Activated CD4-positive, CD25-positive, alpha-beta regulatory T cell treated with anti-CD3 and anti-CD28 coated beads, Interleukin-2, amount 50 U/mL, for 72 hours (primary cell): ENCODE data around the gene FAF1.
"Not testable (repeated sequence)": the region's sequence is repeated elsewhere in the genome, so short reads cannot be mapped to it uniquely, and the experiment has no call there.

Experiments
- DNase-seq: peaks from one replicate; pipeline ENCODE4 v3.0.0; 2021

FAF1 gene

DNA sequence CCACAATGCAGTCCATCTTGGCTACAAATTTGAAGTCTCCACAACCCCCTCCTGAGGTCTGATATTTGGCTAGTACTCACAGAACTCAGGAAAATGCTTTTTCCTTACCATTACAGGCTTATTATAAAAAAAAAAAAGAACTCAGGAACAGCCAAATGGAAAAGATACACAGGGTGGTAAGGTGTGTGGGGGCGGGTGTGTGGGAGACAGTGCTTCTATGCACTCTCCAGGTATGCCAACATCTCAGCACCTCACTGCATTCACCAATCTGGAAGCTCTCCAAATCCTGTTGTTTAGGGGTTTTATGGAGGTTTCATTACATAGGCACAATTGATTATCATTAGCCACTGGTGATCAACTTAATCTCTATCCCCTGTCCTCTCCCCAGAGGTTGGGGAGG lies 126.9 kb downstream of the FAF1 start:
- no peak for DNase-seq

DNA sequence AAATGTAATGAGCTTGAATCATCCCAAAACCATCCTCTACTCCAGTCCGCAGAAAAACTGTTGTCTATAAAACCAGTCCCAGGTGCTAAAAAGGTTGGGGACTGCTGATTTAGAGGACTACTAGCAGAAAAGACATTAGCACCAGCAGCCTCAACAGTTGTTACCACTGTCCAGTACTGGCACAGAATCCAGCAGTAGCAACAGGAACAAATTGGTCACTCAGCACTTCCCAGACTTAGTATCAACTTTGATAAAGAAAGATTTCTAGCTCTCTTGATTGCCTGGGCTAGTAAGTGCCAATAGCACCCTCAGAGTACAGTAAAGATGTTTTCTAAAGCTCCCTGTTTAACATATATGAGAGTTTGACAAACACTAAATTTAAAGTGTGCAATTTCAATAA lies 127.9 kb downstream of the FAF1 start:
- DNase-seq, result no peak

DNA sequence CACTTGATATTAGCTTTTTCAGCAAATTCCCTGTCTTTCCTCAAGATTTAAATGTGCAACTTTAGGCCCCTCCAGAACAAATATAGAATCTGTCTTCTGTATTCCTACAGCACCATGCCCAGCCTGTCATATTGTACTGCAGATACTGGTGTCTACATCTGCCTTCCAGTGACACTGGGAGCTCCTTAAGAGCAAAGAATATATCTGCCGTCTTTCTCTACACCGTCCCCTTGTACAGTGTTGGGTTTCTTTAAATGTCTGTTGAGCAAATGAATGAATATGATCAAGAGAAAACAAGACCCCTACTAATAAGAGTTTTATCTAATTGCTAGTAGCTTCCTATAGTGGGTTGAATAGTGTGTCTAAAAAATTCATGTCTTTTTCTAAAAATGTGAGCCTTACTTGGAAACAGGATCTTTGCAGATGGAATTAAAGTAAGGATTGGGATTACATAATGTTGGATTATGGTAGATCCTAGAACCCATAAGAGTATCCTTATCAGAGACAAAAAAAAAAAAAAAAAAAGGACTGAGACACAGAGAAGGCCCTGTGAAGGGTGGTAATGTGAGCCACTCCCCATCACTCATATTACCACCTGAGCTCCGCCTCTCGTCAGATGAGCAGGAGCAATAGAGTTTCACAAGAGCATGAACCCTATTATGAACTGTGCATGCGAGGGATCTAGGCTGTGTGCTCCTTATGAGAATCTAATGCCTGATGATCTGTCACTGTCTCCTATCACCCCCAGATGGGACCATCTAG lies 128.6 kb downstream of the FAF1 start:
- DNase-seq, result no peak

DNA sequence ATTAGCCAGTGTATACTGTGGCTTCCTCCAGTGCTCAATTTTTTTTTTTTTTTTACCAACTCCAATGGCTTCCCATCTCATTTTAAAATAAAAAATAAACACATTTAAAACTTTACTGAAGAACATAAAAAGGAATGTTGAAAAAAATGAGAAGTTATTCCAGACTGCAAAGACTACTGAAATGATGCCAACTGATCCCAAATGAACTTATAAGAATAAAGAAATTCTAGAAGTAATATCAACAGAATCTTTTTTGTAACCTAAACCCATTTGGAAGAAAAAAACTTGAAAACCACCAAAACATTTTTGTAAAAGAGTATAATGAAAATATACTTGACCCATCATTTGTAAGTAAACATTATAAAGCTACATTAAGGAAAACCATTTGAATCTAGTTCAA lies 129.4 kb downstream of the FAF1 start:
- no peak for DNase-seq

DNA sequence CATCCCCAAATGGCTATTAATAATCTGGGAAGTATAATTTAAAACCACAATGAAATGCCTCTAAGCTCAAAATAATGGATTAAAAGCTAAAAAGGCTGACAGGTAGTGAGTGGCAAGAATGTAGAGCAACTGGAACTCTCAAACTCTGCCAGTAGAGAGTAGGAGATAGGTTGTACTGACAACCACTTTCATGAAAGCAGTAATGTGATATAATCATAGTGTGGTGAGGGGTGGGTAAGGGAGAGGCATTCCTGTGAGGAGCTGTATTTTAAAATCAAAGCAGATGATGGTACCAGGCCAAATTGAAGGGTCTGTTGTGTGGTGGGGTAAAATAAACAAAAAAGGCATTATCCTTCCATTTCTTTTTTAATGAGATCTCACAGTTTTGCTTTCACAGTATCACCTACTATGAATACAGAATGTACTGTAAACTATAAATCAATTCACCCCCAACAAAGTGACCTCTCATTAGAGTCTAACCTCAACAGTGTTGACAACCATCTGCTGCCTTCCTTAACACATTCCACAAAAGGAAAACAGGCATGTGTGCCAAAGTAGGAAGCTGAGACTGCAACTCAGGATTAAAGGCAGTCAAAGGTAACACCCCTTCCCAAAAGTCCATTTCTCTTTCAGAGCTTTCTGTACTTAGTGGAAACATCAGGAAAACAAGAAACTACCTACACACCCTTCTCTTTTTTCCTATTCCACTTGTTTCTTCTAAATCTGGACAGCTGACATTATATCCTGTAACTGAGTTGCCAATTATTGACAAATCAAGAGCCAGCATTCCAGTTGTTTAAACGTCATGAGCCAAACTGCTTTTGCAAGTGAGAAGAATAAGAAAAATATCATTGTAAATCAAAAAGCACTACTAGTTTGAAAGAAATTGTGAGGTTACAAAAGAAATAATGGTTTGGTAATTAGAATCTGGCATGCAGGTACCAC lies 130.8 kb downstream of the FAF1 start:
- no peak for DNase-seq

DNA sequence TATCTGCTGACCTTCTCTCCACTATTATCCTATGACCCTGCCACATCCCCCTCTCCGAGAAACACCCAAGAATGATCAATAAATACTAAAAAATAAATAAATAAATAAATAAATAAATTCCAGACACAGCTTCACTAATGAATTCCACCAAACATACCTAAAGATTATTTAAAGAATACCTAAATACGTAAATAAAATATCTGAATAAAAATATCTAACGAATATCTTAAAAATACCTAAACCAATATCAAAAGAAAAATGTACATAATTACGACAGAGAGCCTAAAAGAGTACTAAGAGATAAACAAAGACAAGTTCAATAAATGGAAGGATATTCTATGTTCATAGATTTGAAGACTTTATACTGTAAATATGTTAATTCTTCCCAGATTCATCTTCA lies 132.5 kb downstream of the FAF1 start:
- DNase-seq, result no peak

DNA sequence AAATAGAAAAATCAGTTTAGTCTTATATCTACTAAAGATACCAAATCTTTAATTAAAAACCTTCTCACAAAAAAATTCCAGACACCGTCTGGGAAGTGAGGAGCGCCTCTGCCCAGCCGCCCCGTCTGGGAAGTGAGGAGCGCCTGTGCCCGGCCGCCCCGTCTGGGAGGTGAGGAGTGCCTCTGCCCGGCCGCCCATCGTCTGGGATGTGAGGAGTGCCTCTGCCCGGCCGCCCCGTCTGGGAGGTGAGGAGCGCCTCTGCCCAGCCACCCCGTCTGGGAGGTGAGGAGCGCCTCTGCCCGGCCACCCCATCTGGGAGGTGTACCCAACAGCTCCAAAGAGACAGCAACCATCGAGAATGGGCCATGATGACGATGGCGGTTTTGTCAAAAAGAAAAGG lies 133.3 kb downstream of the FAF1 start:
- not testable (repeated sequence) for DNase-seq

DNA sequence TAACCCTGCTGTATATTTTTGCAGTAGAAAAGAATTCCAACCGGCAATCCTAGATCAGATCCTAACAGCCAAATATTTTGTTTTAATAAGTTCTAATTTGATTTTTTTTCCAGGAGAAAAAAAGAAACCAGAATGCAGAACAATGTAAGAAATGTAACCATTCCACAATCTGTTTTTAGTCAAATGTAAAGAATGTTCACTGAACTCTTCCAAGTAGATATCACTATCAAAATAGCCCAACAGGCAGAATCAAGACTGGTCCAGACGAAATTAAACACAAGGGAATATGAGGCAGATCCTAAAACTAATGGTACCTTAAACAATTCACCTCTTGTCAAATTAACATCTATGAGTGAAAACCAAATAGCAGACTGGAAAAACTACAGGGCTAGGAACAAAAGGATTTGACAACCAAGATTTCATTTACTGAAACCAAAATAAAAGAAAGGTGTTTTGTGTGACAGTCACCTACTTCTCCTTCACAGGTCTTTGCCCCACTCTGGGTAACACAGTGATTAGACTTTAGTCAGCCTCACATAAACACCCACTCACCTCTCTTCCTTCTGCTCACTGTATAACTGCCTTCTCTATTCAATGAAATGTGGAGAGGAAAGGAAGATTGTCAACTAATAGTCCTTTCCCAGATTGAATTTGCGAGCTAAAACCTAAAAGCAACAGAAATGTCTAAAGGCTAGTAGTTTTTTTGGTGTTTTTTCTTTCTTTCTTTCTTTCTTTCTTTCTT lies 137.9 kb downstream of the FAF1 start:
- no peak for DNase-seq

DNA sequence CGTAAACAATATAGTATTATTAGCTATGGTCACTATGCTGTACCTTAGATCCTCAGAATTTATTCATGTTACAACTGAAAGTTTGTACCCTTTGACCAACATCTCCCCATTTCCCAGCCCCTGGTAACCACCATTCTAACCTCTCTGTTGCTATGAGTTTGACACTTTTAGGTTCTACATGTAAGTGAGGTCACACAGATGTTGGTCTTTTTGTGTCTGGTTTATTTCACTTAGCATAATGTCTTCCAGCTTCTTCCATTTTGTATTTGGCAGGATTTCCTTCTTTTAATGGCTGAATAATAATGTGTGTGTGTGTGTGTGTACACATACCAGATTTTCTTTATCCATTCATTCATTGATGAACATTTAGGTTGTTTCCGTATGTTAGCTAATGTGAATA lies 139.5 kb downstream of the FAF1 start:
- DNase-seq, result no peak

DNA sequence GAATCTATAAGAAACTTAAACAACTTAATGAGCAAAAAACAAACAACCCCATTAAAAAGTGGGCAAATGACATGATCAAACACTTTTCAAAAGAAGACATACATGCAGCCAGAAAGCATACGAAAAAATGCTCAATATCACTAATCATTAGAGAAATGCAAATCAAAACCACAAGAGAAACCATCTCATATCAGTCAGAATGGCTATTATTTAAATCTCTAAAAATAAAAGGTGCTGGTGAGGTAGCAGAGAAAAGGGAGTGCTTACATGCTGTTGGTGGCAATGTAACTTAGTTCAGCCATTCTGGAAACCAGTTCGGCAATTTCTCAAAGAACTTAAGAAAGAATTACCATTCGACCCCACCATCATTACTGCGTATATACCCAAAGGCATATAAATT lies 147.7 kb downstream of the FAF1 start:
- no peak for DNase-seq

DNA sequence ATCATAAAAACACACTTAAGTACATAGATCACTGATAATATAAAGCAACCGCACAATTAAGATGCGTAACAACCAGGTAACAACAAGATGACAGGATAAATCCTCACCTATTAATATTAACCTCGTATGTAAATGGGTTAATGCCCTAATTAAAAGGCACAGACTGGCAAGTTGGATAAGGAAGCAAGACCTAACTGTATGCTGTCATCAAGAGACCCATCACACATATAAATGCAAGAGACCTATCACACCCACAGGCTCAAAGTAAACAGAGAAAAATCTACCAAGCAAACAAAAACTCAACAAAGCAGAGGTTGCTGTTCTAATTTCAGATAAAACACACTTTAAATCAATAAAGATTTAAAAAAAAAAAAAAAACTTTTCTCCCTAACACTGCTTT lies 151.8 kb downstream of the FAF1 start:
- no peak for DNase-seq

DNA sequence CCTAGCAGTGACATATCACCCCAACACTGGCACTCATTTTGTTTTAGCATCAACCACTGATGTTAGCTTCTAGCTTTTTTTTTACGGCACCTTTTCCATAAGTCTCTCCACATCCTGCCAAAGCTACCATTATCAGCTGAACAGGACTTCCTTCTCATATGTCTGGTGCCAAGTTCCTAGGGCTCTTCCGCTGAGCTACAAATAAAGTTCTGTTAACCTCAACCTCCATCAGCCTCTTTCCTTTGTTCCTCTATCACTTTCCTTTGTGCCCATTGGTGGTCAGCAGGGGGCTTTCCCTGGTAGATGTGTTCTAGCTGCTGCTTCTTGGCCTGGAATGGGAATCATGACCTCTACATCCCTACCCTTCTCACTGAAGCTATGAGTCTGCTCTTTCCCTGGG lies 163.8 kb downstream of the FAF1 start:
- no peak for DNase-seq

DNA sequence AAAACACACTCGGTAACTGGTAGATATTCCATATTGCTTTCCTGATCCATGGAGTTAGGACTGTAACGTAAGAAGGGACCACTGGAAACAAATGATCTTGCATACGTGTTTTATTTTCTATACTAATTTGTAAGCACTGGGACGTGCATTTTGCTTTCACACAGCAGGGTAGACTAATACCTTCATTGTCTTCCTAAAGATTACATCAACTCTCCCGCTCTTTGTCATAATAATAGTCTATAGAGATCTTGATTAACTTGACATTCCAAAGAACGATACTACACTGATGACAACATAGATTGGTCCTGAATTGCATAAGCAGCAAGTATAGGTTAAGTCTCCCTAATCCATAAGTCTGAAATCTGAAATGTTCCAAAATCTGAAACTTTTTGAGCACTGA lies 166.5 kb downstream of the FAF1 start:
- no peak for DNase-seq

DNA sequence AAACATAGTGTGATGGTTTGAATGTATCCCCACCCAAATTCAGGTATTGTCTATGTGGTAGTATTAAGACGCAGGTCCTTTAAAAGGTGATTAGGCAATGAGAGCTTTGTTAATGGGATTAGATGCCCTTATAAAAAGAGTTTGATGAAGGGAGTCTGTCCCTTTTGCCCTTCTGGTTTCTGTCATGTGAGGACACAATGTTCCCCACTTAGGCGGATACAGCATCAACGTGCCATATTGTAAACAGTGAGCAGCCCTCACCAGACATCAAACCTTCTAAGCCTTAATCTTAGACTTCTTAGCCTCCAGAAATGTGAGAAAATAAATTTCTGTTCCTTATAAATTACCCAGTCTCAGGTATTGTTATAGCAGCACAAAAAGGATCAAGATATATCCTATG lies 172.8 kb downstream of the FAF1 start:
- DNase-seq, result no peak

DNA sequence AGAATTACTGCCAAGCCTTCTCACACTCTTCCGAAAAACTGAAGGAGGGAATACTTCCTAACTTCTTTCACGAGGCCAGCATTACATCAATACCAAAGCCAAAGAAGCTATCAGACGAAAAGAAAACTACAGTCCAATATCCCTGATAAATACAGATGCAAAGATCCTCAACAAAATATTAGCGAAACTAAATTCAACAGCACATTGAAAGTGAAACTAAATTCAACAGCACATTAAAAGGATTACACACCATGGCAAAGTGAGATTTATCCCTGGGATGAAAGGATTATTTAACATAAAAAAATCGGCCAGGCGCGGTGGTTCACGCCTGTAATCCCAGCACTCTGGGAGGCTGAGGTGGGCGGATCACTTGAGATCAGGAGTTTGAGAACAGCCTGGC lies 176.8 kb downstream of the FAF1 start:
- no peak for DNase-seq

DNA sequence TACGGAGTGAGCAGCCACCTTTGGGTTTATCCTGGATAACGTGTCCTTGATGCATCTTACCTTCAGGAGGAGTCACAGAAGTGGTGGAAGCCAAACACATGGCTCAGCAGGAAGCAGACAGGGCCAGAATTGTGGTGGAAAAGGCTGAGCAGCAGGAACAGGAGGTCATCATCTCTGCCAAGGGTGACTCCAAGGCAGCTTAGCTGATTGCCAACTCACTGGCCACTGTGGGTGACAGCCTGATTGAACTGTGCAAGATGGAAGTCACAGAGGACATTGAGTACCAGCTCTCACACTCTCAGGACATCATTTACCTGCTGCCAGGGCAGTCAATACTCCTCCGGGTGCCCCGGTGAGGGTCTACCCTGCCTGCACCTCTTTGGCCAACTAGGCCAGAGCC lies 179.3 kb downstream of the FAF1 start:
- no peak for DNase-seq

DNA sequence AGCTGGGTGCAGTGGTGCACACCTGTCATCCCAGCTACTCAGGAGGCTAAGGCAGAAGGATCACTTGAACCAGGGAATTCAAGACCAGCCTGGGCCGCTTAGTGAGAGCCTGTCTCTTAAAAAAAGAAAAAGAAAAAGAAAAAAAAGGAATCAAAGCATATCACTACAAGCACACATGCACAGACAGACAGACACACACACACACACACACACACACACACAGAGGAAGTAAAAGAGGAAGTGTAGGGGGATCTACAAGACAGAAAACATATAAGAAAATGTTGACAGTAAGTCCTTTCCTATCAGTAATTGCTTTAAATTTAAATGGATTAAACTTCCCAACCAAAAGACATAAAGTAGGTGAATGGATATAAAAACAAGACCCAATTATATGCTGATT lies 180.3 kb downstream of the FAF1 start:
- no peak for DNase-seq

DNA sequence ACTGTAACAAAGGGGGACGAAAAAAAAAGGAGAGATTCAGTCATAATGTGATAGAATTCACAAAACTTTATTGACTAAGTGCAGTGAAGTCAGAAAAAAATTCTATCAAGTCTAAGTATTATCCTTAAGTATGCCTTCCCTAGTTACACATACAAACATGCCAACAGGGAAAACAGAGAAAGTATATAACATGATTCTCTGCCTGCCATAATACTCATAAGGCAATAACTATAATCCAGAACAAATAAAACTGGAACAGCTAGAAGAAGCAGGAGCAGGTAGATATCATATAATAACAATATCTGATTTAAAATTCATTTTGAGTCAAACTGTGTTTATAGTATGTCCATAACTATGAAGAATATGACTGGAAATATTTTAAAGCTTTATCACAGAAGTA lies 184.3 kb downstream of the FAF1 start:
- no peak for DNase-seq

DNA sequence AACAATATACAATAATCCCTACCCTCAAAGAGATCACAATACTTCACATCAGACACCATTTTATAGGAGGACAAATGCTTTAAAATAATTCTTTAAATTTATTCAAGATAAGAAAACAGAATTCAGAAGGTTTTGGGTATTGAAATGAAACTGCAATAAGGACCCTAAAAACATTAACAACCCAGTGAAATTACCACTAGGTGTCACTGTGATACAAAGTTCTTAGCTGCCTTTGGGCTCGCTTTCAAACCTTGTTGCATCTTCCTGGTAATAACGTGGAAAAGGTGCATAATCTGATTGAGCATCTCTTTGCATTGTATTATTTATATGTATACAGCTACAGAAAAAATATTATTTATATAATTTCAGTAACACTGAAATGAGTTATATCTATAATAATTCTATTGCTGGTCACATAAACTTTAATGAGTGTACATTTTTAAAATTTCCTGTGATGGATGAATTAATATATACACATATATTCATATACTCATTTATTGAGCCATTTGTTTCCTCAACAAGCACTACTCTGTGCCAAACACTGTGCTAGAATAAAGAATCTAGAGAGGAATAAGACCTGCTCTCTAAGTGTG lies 185.2 kb downstream of the FAF1 start:
- no peak for DNase-seq

DNA sequence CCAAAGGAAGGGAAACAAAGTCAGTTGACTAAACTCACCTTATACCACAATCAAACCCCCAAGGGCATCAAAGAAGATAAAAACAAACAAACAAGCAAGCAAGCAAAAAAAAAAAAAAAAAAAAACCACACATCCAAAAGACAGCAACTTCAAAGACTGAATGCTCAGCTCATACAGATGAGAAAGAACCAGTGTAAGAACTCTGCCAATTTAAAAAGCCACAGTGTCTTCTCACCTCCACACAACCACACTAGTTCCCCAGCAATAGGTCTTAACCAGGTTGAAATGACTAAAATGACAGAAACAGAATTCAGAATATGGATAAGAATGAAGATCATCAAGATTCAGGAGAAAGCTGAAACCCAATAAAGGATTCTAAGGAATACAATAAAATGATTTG lies 193.4 kb downstream of the FAF1 start:
- DNase-seq, result no peak

DNA sequence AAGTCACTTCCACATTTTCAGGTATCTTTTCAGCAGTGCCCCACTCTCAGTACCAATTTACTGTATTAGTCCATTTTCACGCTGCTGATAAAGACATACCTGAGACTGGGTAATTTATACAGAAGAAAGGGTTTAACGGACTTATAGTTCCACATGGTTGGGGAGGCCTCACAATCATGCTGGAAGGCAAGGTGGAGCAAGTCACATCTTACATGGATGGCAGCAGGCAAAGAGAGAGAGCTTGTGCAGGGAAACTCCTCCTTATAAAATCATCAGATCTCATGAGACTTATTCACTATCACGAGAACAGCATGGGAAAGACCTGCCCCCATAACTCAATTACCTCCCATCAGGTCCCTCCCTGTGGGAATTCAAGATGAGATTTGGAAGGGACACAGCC lies 203.5 kb downstream of the FAF1 start:
- not testable (repeated sequence) for DNase-seq

DNA sequence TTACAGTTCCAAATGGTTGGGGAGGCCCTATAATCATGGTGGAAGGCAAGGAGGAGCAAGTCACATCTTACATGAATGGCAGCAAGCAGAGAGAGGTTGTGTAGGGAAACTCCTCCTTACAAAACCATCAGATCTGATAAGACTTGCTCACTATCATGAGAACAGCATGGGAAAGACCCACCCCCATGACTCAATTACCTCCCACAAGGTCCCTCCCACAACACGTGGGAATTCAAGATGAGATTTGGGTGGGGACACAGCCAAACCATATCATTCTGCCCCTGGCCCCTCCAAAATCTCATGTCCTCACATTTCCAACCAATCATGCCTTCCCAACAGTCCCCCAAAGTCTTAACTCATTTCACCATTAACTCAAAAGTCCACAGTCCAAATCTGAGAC lies 205.3 kb downstream of the FAF1 start:
- DNase-seq, result not testable (repeated sequence)

DNA sequence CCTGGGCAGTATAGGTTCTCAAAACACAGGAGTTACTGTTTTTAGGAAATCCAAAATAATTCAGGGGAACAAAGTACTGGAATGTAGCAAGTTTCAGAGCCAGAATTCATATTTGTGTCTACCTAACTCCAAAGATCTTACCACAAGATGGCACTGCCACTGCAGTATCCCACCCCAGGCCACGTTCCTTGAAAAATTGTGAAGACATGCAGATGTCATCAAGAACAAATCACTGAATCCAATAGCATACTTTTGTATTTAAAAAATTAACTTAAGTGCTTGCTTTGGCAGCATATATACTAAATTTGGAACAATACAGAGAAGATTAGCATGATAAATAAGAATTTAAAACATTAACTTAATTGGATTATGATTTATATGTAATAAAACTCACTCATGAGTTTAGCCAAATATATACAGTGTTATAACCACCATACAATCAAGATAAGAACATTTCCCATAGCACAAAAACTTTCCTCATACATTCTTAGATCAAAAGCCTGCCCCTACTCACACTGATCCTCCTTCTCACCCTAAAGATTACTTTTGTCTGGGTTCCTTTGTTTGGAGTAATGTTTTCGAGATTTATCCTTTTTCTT lies 209.9 kb downstream of the FAF1 start:
- no peak for DNase-seq
